WTC11 (cell line): ENCODE measurements around the gene IFNA2. TPM values are rescaled to one million over a fixed set of nuclear protein-coding genes. Genes with fewer than 3 reads are reported as not detected.
"Not testable (repeated sequence)": the region's sequence is repeated elsewhere in the genome, so short reads cannot be mapped to it uniquely, and the experiment has no call there.

Source experiments
- ATAC-seq: fragments of 200-7000 bp; cut with Tn5 transposase; 2 replicates; pipeline ENCODE4 v1.10.0; 2021; ENCODE audit warnings: mild to moderate bottlenecking, moderate library complexity
- CTCF ChIA-PET: fragments of 300-600 bp; sonication (Branson Sonifier 250); formaldehyde crosslinking; loops from one replicate; lab custom pipeline; 2021; ENCODE audit warnings: antibody characterized with exemption; lab: Charles Lee
- POLR2A ChIA-PET: fragments of 350-600 bp; sonication (Branson Sonifier 250); formaldehyde crosslinking; loops from one replicate; lab custom pipeline; 2021; ENCODE audit warnings: antibody characterized with exemption; lab: Charles Lee
- DNase-seq: peaks from one replicate; pipeline ENCODE4 v3.0.0; 2021; ENCODE audit warnings: low spot score
- H3K27ac Mint-ChIP-seq: 2 replicates; pipeline ENCODE4 v1.8.0; 2021; ENCODE audit warnings: mixed read lengths
- H3K27me3 Mint-ChIP-seq: 2 replicates; pipeline ENCODE4 v1.8.0; 2021; ENCODE audit warnings: low read depth, mild to moderate bottlenecking, moderate library complexity, mixed read lengths
- H3K36me3 Mint-ChIP-seq: 2 replicates; pipeline ENCODE4 v1.8.0; 2021; ENCODE audit warnings: mixed read lengths
- H3K4me1 Mint-ChIP-seq: 2 replicates; pipeline ENCODE4 v1.8.0; 2022; ENCODE audit warnings: mixed read lengths
- H3K4me3 Mint-ChIP-seq: 2 replicates; pipeline ENCODE4 v1.8.0; 2021; ENCODE audit warnings: mild to moderate bottlenecking, moderate library complexity, mixed read lengths
- H3K9me3 Mint-ChIP-seq: 2 replicates; pipeline ENCODE4 v1.8.0; 2021; ENCODE audit warnings: mixed read lengths
- CREB1 ChIP-seq: sonication (generic); formaldehyde crosslinking; IDR thresholded peaks from 2 replicates; pipeline ENCODE4 v1.8.0; 2023; ENCODE audit warnings: mild to moderate bottlenecking, missing genetic modification reagents
- EMX1 ChIP-seq: fragments of 250-450 bp; sonication (Bioruptor Pico); IDR thresholded peaks from 2 replicates; pipeline ENCODE4 v1.8.0; 2021; ENCODE audit warnings: mild to moderate bottlenecking
- GABPB1 ChIP-seq: sonication (generic); formaldehyde crosslinking; IDR thresholded peaks from 2 replicates; pipeline ENCODE4 v1.8.1; 2023; ENCODE audit warnings: mild to moderate bottlenecking, missing genetic modification reagents
- GRHL2 ChIP-seq: fragments of 250-450 bp; sonication (Bioruptor Pico); IDR thresholded peaks from 2 replicates; pipeline ENCODE4 v1.8.0; 2022; ENCODE audit warnings: mild to moderate bottlenecking, moderate library complexity; ENCODE audit not compliant: insufficient replicate concordance, severe bottlenecking
- NR2C2 ChIP-seq: sonication (generic); formaldehyde crosslinking; IDR thresholded peaks from 2 replicates; pipeline ENCODE4 v1.8.0; 2022; ENCODE audit warnings: mild to moderate bottlenecking, missing genetic modification reagents
- NR3C1 ChIP-seq: sonication (generic); formaldehyde crosslinking; conservative IDR thresholded peaks from 2 replicates; pipeline ENCODE4 v1.8.1; 2023; ENCODE audit warnings: low read depth, mild to moderate bottlenecking, missing genetic modification reagents
- PRRX2 ChIP-seq: fragments of 250-450 bp; sonication (Bioruptor Pico); IDR thresholded peaks from 2 replicates; pipeline ENCODE4 v1.8.0; 2021; ENCODE audit warnings: mild to moderate bottlenecking
- TEAD1 ChIP-seq: sonication (generic); formaldehyde crosslinking; IDR thresholded peaks from 2 replicates; pipeline ENCODE4 v1.8.0; 2022; ENCODE audit warnings: mild to moderate bottlenecking, missing genetic modification reagents
- ZBTB21 ChIP-seq: sonication (generic); formaldehyde crosslinking; IDR thresholded peaks from 2 replicates; pipeline ENCODE4 v1.8.1; 2023; ENCODE audit warnings: mild to moderate bottlenecking, missing genetic modification reagents, borderline replicate concordance
- ZNF121 ChIP-seq: sonication (generic); formaldehyde crosslinking; IDR thresholded peaks from 2 replicates; pipeline ENCODE4 v1.8.0; 2023; ENCODE audit warnings: missing genetic modification reagents
- ZNF138 ChIP-seq: sonication (generic); formaldehyde crosslinking; conservative IDR thresholded peaks from 2 replicates; pipeline ENCODE4 v1.8.1; 2022; ENCODE audit warnings: mild to moderate bottlenecking, moderate library complexity, missing genetic modification reagents
- ZNF263 ChIP-seq: sonication (generic); formaldehyde crosslinking; IDR thresholded peaks from 2 replicates; pipeline ENCODE4 v1.8.1; 2022; ENCODE audit warnings: low read depth, mild to moderate bottlenecking, moderate library complexity, missing genetic modification reagents
- ZNF416 ChIP-seq: fragments of 250-450 bp; sonication (Bioruptor Pico); IDR thresholded peaks from 2 replicates; pipeline ENCODE4 v1.9.0; 2021; ENCODE audit warnings: mild to moderate bottlenecking, inconsistent platforms
- total RNA-seq: library from RNA; stranded (reverse); gene quantifications from 3 replicates; pipeline ENCODE4 v1.2.3, GENCODE V29; 2021
- TF ChIP-seq, protein P1 (sequence below): sonication (generic); formaldehyde crosslinking; IDR thresholded peaks from 2 replicates; pipeline ENCODE4 v1.8.0; 2022; ENCODE audit warnings: mild to moderate bottlenecking, missing genetic modification reagents
- TF ChIP-seq, protein P2 (sequence below): fragments of 250-450 bp; sonication (Bioruptor Pico); IDR thresholded peaks from 2 replicates; pipeline ENCODE4 v2.1.2; 2022; ENCODE audit warnings: mild to moderate bottlenecking, moderate library complexity
- TF ChIP-seq, protein P3 (sequence below): sonication (generic); formaldehyde crosslinking; IDR thresholded peaks from 2 replicates; pipeline ENCODE4 v1.8.1; 2022; ENCODE audit warnings: low read depth, missing genetic modification reagents, borderline replicate concordance
- TF ChIP-seq, protein P4 (sequence below): fragments of 250-450 bp; sonication (Bioruptor Pico); IDR thresholded peaks from 2 replicates; pipeline ENCODE4 v1.9.0; 2021; ENCODE audit warnings: mild to moderate bottlenecking, borderline replicate concordance
- TF ChIP-seq, protein P5 (sequence below): sonication (generic); formaldehyde crosslinking; IDR thresholded peaks from 2 replicates; pipeline ENCODE4 v1.8.0; 2022; ENCODE audit warnings: missing genetic modification reagents
- TF ChIP-seq, protein P6 (sequence below): sonication (generic); formaldehyde crosslinking; IDR thresholded peaks from 2 replicates; pipeline ENCODE4 v1.8.0; 2023; ENCODE audit warnings: missing genetic modification reagents, mild to moderate bottlenecking, borderline replicate concordance

Gene IFNA2
- total RNA-seq, 1 experiment from 2014 or later = not detected

DNA sequence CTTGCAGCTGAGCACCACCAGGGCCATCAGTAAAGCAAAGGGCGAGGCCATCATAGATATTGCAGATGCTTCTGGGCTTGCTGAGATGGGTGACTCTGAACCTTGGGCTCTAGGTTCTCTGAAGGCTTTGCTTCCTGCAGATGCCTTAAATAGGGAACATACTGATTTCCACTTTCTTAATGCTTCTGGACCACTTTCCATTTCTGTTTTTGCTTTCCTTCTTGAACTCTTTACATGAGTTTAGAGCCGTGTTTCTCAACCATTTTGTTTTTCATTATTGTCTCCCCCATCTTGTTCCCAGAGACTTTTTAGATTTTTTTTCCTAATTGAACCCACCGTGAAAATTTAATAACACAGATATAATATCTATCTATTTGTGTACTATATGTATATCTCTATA is 17.2 kb downstream of the IFNA2 start, which contains the start of gene IFNA13 (continued):
- TF ChIP-seq NR3C1 (CRISPR knock-in tag) (no peak), ZNF416 (CRISPR knock-in tag) (no peak), ZNF121 (CRISPR knock-in tag) (no peak), EMX1 (CRISPR knock-in tag) (no peak)
- TF ChIP-seq, protein P1, sequence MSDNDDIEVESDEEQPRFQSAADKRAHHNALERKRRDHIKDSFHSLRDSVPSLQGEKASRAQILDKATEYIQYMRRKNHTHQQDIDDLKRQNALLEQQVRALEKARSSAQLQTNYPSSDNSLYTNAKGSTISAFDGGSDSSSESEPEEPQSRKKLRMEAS (CRISPR knock-in tag) = no peak
- TF ChIP-seq, protein P2, sequence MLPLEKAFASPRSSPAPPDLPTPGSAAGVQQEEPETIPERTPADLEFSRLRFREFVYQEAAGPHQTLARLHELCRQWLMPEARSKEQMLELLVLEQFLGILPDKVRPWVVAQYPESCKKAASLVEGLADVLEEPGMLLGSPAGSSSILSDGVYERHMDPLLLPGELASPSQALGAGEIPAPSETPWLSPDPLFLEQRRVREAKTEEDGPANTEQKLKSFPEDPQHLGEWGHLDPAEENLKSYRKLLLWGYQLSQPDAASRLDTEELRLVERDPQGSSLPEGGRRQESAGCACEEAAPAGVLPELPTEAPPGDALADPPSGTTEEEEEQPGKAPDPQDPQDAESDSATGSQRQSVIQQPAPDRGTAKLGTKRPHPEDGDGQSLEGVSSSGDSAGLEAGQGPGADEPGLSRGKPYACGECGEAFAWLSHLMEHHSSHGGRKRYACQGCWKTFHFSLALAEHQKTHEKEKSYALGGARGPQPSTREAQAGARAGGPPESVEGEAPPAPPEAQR = no peak
- TF ChIP-seq, protein P3, sequence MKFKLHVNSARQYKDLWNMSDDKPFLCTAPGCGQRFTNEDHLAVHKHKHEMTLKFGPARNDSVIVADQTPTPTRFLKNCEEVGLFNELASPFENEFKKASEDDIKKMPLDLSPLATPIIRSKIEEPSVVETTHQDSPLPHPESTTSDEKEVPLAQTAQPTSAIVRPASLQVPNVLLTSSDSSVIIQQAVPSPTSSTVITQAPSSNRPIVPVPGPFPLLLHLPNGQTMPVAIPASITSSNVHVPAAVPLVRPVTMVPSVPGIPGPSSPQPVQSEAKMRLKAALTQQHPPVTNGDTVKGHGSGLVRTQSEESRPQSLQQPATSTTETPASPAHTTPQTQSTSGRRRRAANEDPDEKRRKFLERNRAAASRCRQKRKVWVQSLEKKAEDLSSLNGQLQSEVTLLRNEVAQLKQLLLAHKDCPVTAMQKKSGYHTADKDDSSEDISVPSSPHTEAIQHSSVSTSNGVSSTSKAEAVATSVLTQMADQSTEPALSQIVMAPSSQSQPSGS = no peak

DNA sequence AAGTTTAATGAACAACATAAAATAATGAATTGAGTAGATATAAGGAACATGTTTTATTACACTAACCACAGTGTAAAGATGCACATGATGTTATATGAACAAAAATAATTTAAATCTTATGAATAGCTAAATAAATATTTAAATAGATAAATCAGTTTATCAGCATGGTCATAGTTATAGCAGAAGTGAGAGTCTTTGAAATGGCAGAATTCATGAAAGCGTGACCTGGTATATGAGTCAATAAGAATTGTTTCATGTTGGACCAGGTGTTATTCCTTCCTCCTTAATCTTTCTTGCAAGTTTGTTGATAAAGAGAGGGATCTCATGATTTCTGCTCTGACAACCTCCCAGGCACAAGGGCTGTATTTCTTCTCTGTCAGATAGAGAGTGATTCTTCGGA is 18.0 kb downstream of the IFNA2 start:
- H3K36me3 Mint-ChIP-seq, POLR2A ChIA-PET, H3K27me3 Mint-ChIP-seq, ATAC-seq, DNase-seq, H3K27ac Mint-ChIP-seq, H3K4me1 Mint-ChIP-seq, H3K4me3 Mint-ChIP-seq, H3K9me3 Mint-ChIP-seq, CTCF ChIA-PET: not testable (repeated sequence)

DNA sequence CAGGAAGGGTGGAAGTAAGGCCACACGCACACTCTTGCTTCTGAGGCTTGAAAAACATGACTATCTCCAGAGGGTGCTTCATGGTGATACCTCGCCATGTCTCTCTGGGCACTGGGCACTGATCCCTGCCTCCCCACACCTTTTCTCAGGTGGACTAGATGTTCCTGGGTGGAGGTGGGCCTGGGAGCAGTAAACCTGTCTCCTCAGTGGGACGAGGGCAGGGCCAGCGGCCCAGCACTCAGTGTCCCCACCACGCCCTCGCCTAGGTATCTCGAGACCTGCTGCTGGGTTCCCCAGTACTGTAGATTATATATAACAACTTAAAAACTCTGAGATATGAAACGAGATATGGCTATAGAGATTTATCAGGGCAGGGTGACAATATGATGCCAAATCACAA is 22.9 kb downstream of the IFNA2 start:
- DNase-seq (no peak), ATAC-seq (no peak)
- ChIA-PET POLR2A (no interaction called here), CTCF (no interaction called here)
- no peak overlapping the region for H3K4me3 Mint-ChIP-seq
- H3K4me1 Mint-ChIP-seq = no peaks in the 10 kb centered on the region
- H3K36me3 Mint-ChIP-seq = no peaks in the 10 kb centered on the region
- H3K9me3 Mint-ChIP-seq = no peaks in the 10 kb centered on the region
- no peak overlapping the region for H3K27ac Mint-ChIP-seq
- no peaks in the 10 kb centered on the region for H3K27me3 Mint-ChIP-seq
- TF ChIP-seq, protein P4, sequence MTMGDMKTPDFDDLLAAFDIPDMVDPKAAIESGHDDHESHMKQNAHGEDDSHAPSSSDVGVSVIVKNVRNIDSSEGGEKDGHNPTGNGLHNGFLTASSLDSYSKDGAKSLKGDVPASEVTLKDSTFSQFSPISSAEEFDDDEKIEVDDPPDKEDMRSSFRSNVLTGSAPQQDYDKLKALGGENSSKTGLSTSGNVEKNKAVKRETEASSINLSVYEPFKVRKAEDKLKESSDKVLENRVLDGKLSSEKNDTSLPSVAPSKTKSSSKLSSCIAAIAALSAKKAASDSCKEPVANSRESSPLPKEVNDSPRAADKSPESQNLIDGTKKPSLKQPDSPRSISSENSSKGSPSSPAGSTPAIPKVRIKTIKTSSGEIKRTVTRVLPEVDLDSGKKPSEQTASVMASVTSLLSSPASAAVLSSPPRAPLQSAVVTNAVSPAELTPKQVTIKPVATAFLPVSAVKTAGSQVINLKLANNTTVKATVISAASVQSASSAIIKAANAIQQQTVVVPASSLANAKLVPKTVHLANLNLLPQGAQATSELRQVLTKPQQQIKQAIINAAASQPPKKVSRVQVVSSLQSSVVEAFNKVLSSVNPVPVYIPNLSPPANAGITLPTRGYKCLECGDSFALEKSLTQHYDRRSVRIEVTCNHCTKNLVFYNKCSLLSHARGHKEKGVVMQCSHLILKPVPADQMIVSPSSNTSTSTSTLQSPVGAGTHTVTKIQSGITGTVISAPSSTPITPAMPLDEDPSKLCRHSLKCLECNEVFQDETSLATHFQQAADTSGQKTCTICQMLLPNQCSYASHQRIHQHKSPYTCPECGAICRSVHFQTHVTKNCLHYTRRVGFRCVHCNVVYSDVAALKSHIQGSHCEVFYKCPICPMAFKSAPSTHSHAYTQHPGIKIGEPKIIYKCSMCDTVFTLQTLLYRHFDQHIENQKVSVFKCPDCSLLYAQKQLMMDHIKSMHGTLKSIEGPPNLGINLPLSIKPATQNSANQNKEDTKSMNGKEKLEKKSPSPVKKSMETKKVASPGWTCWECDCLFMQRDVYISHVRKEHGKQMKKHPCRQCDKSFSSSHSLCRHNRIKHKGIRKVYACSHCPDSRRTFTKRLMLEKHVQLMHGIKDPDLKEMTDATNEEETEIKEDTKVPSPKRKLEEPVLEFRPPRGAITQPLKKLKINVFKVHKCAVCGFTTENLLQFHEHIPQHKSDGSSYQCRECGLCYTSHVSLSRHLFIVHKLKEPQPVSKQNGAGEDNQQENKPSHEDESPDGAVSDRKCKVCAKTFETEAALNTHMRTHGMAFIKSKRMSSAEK (CRISPR knock-in tag) = no peak
- TF ChIP-seq ZNF263 (CRISPR knock-in tag) = no peak
- no peak for TF ChIP-seq ZNF138 (CRISPR knock-in tag)
- TF ChIP-seq ZBTB21 (CRISPR knock-in tag) = no peak
- no peak for TF ChIP-seq GRHL2 (CRISPR knock-in tag)
- TF ChIP-seq PRRX2 (CRISPR knock-in tag) = no peak
- no peak for TF ChIP-seq NR2C2 (CRISPR knock-in tag)
- TF ChIP-seq, protein P5, sequence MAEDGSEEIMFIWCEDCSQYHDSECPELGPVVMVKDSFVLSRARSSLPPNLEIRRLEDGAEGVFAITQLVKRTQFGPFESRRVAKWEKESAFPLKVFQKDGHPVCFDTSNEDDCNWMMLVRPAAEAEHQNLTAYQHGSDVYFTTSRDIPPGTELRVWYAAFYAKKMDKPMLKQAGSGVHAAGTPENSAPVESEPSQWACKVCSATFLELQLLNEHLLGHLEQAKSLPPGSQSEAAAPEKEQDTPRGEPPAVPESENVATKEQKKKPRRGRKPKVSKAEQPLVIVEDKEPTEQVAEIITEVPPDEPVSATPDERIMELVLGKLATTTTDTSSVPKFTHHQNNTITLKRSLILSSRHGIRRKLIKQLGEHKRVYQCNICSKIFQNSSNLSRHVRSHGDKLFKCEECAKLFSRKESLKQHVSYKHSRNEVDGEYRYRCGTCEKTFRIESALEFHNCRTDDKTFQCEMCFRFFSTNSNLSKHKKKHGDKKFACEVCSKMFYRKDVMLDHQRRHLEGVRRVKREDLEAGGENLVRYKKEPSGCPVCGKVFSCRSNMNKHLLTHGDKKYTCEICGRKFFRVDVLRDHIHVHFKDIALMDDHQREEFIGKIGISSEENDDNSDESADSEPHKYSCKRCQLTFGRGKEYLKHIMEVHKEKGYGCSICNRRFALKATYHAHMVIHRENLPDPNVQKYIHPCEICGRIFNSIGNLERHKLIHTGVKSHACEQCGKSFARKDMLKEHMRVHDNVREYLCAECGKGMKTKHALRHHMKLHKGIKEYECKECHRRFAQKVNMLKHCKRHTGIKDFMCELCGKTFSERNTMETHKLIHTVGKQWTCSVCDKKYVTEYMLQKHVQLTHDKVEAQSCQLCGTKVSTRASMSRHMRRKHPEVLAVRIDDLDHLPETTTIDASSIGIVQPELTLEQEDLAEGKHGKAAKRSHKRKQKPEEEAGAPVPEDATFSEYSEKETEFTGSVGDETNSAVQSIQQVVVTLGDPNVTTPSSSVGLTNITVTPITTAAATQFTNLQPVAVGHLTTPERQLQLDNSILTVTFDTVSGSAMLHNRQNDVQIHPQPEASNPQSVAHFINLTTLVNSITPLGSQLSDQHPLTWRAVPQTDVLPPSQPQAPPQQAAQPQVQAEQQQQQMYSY (CRISPR knock-in tag) = no peak
- TF ChIP-seq CREB1 (CRISPR knock-in tag) = no peak
- no peak for TF ChIP-seq GABPB1 (CRISPR knock-in tag)
- TF ChIP-seq, protein P6, sequence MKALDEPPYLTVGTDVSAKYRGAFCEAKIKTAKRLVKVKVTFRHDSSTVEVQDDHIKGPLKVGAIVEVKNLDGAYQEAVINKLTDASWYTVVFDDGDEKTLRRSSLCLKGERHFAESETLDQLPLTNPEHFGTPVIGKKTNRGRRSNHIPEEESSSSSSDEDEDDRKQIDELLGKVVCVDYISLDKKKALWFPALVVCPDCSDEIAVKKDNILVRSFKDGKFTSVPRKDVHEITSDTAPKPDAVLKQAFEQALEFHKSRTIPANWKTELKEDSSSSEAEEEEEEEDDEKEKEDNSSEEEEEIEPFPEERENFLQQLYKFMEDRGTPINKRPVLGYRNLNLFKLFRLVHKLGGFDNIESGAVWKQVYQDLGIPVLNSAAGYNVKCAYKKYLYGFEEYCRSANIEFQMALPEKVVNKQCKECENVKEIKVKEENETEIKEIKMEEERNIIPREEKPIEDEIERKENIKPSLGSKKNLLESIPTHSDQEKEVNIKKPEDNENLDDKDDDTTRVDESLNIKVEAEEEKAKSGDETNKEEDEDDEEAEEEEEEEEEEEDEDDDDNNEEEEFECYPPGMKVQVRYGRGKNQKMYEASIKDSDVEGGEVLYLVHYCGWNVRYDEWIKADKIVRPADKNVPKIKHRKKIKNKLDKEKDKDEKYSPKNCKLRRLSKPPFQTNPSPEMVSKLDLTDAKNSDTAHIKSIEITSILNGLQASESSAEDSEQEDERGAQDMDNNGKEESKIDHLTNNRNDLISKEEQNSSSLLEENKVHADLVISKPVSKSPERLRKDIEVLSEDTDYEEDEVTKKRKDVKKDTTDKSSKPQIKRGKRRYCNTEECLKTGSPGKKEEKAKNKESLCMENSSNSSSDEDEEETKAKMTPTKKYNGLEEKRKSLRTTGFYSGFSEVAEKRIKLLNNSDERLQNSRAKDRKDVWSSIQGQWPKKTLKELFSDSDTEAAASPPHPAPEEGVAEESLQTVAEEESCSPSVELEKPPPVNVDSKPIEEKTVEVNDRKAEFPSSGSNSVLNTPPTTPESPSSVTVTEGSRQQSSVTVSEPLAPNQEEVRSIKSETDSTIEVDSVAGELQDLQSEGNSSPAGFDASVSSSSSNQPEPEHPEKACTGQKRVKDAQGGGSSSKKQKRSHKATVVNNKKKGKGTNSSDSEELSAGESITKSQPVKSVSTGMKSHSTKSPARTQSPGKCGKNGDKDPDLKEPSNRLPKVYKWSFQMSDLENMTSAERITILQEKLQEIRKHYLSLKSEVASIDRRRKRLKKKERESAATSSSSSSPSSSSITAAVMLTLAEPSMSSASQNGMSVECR (CRISPR knock-in tag) = no peak
- no peak for TF ChIP-seq ZNF416 (CRISPR knock-in tag)
- no peak for TF ChIP-seq TEAD1 (CRISPR knock-in tag)
